HepG2 (cell line): ENCODE results near the gene TMEM217. TPM values are rescaled to one million over a fixed set of nuclear protein-coding genes. Genes with fewer than 3 reads are reported as not detected.

Experiments used
- ATRX ChIP-seq: sonication (generic); formaldehyde crosslinking; IDR thresholded peaks from 2 replicates; pipeline ENCODE4 v1.4.0; 2020; ENCODE audit warnings: missing genetic modification reagents, borderline replicate concordance
- BRCA1 ChIP-seq: sonication (generic); formaldehyde crosslinking; IDR thresholded peaks from 2 replicates; pipeline ENCODE4 v1.4.0; 2020; ENCODE audit warnings: missing genetic modification reagents
- CEBPG ChIP-seq: IDR thresholded peaks from 2 replicates; pipeline ENCODE4 v1.6.1; 2016
- CREBL2 ChIP-seq: sonication (generic); formaldehyde crosslinking; IDR thresholded peaks from 2 replicates; pipeline ENCODE4 v1.8.1; 2023; ENCODE audit warnings: missing genetic modification reagents, mild to moderate bottlenecking, borderline replicate concordance
- ELF4 ChIP-seq: sonication (generic); formaldehyde crosslinking; IDR thresholded peaks from 2 replicates; pipeline ENCODE4 v1.5.0; 2020; ENCODE audit warnings: missing genetic modification reagents, mild to moderate bottlenecking, moderate library complexity, borderline replicate concordance
- HIVEP1 ChIP-seq: sonication (generic); formaldehyde crosslinking; IDR thresholded peaks from 2 replicates; pipeline ENCODE4 v1.4.0; 2020; ENCODE audit warnings: mild to moderate bottlenecking, missing genetic modification reagents
- MIXL1 ChIP-seq: IDR thresholded peaks from 2 replicates; pipeline ENCODE4 v1.6.1; 2016
- NFE2L2 ChIP-seq: fragments of 150-350 bp; IDR thresholded peaks from 2 replicates; pipeline ENCODE4 v1.6.1; 2014; ENCODE audit warnings: low read length
- NR3C1 ChIP-seq: sonication (generic); formaldehyde crosslinking; IDR thresholded peaks from 2 replicates; pipeline ENCODE4 v1.4.0; 2020; ENCODE audit warnings: missing genetic modification reagents
- PRPF4 ChIP-seq: fragments of 200-400 bp; formaldehyde crosslinking; IDR thresholded peaks from 2 replicates; pipeline ENCODE4 v1.6.1; 2016; ENCODE audit warnings: low read length, low read depth; ENCODE audit not compliant: poor library complexity, severe bottlenecking
- RARA ChIP-seq: IDR thresholded peaks from 2 replicates; pipeline ENCODE4 v1.6.1; 2016; ENCODE audit warnings: missing genetic modification reagents, missing compliant biosample characterization
- SMAD9 ChIP-seq: sonication (generic); formaldehyde crosslinking; IDR thresholded peaks from 2 replicates; pipeline ENCODE4 v1.5.1; 2020; ENCODE audit warnings: mild to moderate bottlenecking, missing genetic modification reagents
- SRSF1 ChIP-seq: fragments of 200-400 bp; formaldehyde crosslinking; optimal IDR thresholded peaks from 2 replicates; pipeline ENCODE3; 2017; ENCODE audit warnings: mild to moderate bottlenecking, low read depth, low read length, moderate library complexity
- ZBTB3 ChIP-seq: sonication (generic); formaldehyde crosslinking; IDR thresholded peaks from 2 replicates; pipeline ENCODE4 v1.4.0; 2020; ENCODE audit warnings: low read depth, mild to moderate bottlenecking, moderate library complexity, missing genetic modification reagents, borderline replicate concordance
- ZFP90 ChIP-seq: sonication (generic); formaldehyde crosslinking; IDR thresholded peaks from 2 replicates; pipeline ENCODE4 v1.8.0; 2022; ENCODE audit warnings: missing genetic modification reagents, mild to moderate bottlenecking, inconsistent platforms, borderline replicate concordance
- ZMAT5 ChIP-seq: sonication (generic); formaldehyde crosslinking; IDR thresholded peaks from 2 replicates; pipeline ENCODE4 v1.5.0; 2020; ENCODE audit warnings: mild to moderate bottlenecking, low read depth, missing genetic modification reagents, borderline replicate concordance
- ZMYM2 ChIP-seq: sonication (generic); formaldehyde crosslinking; IDR thresholded peaks from 2 replicates; pipeline ENCODE4 v1.8.0; 2022; ENCODE audit warnings: mild to moderate bottlenecking, missing genetic modification reagents
- ZNF335 ChIP-seq: sonication (generic); formaldehyde crosslinking; IDR thresholded peaks from 2 replicates; pipeline ENCODE4 v1.4.0; 2020; ENCODE audit warnings: missing genetic modification reagents
- ZNF441 ChIP-seq: sonication (generic); formaldehyde crosslinking; IDR thresholded peaks from 2 replicates; pipeline ENCODE4 v1.7.0; 2021; ENCODE audit warnings: missing genetic modification reagents, borderline replicate concordance
- ZNF563 ChIP-seq: sonication (generic); formaldehyde crosslinking; IDR thresholded peaks from 2 replicates; pipeline ENCODE4 v1.8.0; 2022; ENCODE audit warnings: mild to moderate bottlenecking, moderate library complexity, missing genetic modification reagents
- ZNF605 ChIP-seq: sonication (generic); formaldehyde crosslinking; IDR thresholded peaks from 2 replicates; pipeline ENCODE4 v1.8.0; 2022; ENCODE audit warnings: mild to moderate bottlenecking, missing genetic modification reagents
- ZNF644 ChIP-seq: IDR thresholded peaks from 2 replicates; pipeline ENCODE4 v1.6.1; 2016; ENCODE audit warnings: low read depth
- ZNF660 ChIP-seq: sonication (generic); formaldehyde crosslinking; IDR thresholded peaks from 2 replicates; pipeline ENCODE4 v1.5.1; 2020; ENCODE audit warnings: mild to moderate bottlenecking, low read depth, missing genetic modification reagents, borderline replicate concordance
- ZNF678 ChIP-seq: sonication (generic); formaldehyde crosslinking; IDR thresholded peaks from 2 replicates; pipeline ENCODE4 v1.4.0; 2020; ENCODE audit warnings: mild to moderate bottlenecking, missing genetic modification reagents
- ZNF790 ChIP-seq: sonication (generic); formaldehyde crosslinking; IDR thresholded peaks from 2 replicates; pipeline ENCODE4 v1.8.0; 2022; ENCODE audit warnings: missing genetic modification reagents, mild to moderate bottlenecking, borderline replicate concordance
- ZSCAN22 ChIP-seq: sonication (generic); formaldehyde crosslinking; IDR thresholded peaks from 2 replicates; pipeline ENCODE4 v1.4.0; 2020; ENCODE audit warnings: mild to moderate bottlenecking, missing genetic modification reagents
- polyA plus RNA-seq, 8 experiments: library from polyadenylated mRNA; depleted of rRNA in 3 of 8; stranded (reverse) in 7 of 8; unstranded in 1 of 8; fragments of >200 nt; fragmentation: Illumina TruSeq in 4 of 8; extraction: Trizol in 4 of 8; gene quantifications; 2 replicates each; pipeline versions ENCODE4 v1.2.1 to v1.2.3, GENCODE V29; 2011 to 2016; ENCODE audit warnings: low read depth in 4 of 8, missing spikeins in 1 of 8, mixed read lengths in 1 of 8; ENCODE audit not compliant: insufficient read depth in 1 of 8
- total RNA-seq, 5 experiments: library from RNA; depleted of rRNA; stranded (reverse); fragments of >200 nt; fragmentation: Illumina TruSeq; extraction: Trizol; gene quantifications; 2 replicates each; pipeline ENCODE4 v1.2.3, GENCODE V29; 2016; ENCODE audit warnings: low read depth in 1 of 5
- TF ChIP-seq, protein P1 (sequence below): sonication (generic); formaldehyde crosslinking; IDR thresholded peaks from 2 replicates; pipeline ENCODE4 v1.5.1; 2020; ENCODE audit warnings: mild to moderate bottlenecking, missing genetic modification reagents, moderate library complexity
- TF ChIP-seq, protein P2 (sequence below): sonication (generic); formaldehyde crosslinking; IDR thresholded peaks from 2 replicates; pipeline ENCODE4 v1.8.1; 2023; ENCODE audit warnings: mild to moderate bottlenecking, missing genetic modification reagents

The TMEM217 gene
- total and polyA plus RNA-seq, 2 of the 13 experiments (the other 11 are each of a cell fraction or from before 2014, with no cell fraction given): 2.3 to 3.4 TPM

DNA sequence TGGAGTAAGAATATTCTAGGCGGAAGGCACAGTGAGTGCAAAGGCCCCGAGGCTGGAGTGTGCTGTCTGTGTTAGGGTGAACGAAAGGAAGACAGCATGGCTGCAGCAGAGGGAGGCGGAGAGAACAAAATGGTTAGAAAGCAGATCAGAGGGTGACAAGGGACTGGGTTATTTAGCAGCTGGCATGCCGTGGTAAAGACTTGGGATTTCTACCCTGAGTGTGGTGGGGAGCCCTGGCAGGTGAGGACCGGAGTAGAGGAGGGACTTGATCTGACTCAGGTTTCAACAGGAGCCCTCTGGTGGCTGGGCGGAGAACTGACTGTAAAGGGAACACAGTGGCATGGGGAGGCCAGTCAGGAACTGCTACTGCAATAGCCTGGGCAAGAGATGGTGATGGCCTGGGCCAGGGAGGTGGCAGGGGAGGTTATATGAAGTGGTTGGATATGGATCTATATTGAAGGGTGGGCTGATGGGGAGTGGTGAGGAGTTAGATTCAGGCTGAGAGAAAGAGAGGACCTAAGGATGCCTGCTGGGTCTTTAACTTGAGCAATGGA is 50.0 kb downstream of the TMEM217 start (continued):
- no peak for TF ChIP-seq ZNF678 (CRISPR knock-in tag)
- 0 out of 2 replicates have a peak, but pooled peaks have one; percentile 30 for TF ChIP-seq ZMYM2 (CRISPR knock-in tag)
- no peak for TF ChIP-seq ZNF790
- TF ChIP-seq ZBTB3 (CRISPR knock-in tag): no peak
- 0 out of 2 replicates have a peak, but pooled peaks have one; percentile 37 for TF ChIP-seq MIXL1
- peak; percentile 36; the same call in 1 of the 2 replicates for TF ChIP-seq CEBPG
- TF ChIP-seq PRPF4: no peak
- no peak for TF ChIP-seq SRSF1
- TF ChIP-seq, protein P1, sequence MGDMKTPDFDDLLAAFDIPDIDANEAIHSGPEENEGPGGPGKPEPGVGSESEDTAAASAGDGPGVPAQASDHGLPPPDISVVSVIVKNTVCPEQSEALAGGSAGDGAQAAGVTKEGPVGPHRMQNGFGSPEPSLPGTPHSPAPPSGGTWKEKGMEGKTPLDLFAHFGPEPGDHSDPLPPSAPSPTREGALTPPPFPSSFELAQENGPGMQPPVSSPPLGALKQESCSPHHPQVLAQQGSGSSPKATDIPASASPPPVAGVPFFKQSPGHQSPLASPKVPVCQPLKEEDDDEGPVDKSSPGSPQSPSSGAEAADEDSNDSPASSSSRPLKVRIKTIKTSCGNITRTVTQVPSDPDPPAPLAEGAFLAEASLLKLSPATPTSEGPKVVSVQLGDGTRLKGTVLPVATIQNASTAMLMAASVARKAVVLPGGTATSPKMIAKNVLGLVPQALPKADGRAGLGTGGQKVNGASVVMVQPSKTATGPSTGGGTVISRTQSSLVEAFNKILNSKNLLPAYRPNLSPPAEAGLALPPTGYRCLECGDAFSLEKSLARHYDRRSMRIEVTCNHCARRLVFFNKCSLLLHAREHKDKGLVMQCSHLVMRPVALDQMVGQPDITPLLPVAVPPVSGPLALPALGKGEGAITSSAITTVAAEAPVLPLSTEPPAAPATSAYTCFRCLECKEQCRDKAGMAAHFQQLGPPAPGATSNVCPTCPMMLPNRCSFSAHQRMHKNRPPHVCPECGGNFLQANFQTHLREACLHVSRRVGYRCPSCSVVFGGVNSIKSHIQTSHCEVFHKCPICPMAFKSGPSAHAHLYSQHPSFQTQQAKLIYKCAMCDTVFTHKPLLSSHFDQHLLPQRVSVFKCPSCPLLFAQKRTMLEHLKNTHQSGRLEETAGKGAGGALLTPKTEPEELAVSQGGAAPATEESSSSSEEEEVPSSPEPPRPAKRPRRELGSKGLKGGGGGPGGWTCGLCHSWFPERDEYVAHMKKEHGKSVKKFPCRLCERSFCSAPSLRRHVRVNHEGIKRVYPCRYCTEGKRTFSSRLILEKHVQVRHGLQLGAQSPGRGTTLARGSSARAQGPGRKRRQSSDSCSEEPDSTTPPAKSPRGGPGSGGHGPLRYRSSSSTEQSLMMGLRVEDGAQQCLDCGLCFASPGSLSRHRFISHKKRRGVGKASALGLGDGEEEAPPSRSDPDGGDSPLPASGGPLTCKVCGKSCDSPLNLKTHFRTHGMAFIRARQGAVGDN (CRISPR knock-in tag): peak; percentile 33
- 0 out of 2 replicates have a peak, but pooled peaks have one; percentile 34 for TF ChIP-seq RARA (CRISPR knock-in tag)
- no peak for TF ChIP-seq NR3C1
- TF ChIP-seq ZFP90: no peak
- no peak for TF ChIP-seq CREBL2 (CRISPR knock-in tag)
- 0 out of 2 replicates have a peak, but pooled peaks have one; percentile 8 for TF ChIP-seq NFE2L2
- TF ChIP-seq ATRX (CRISPR knock-in tag): no peak
- TF ChIP-seq ELF4 (CRISPR knock-in tag): no peak
- TF ChIP-seq ZMAT5 (CRISPR knock-in tag): no peak
- no peak for TF ChIP-seq ZNF660 (CRISPR knock-in tag)
- TF ChIP-seq ZNF335 (CRISPR knock-in tag): no peak
- TF ChIP-seq ZNF644 (CRISPR knock-in tag): no peak
- TF ChIP-seq ZSCAN22 (CRISPR knock-in tag): no peak
- TF ChIP-seq ZNF441: no peak
- TF ChIP-seq, protein P2, sequence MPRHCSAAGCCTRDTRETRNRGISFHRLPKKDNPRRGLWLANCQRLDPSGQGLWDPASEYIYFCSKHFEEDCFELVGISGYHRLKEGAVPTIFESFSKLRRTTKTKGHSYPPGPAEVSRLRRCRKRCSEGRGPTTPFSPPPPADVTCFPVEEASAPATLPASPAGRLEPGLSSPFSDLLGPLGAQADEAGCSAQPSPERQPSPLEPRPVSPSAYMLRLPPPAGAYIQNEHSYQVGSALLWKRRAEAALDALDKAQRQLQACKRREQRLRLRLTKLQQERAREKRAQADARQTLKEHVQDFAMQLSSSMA (CRISPR knock-in tag): no peak
- no peak for TF ChIP-seq HIVEP1 (CRISPR knock-in tag)
- TF ChIP-seq BRCA1 (CRISPR knock-in tag): no peak
- TF ChIP-seq ZNF563 (CRISPR knock-in tag): no peak
- no peak for TF ChIP-seq SMAD9
- peak; percentile 52; the same call in 1 of the 2 replicates for TF ChIP-seq ZNF605 (CRISPR knock-in tag)
